ENCODE data around the gene RSPH1.

RSPH1 gene

GRCh38 chr21:42465008-42465802, 30.8 kb downstream of the RSPH1 start:
- no peak for DNase-seq (ENCODE audit: low read depth)

DNA sequence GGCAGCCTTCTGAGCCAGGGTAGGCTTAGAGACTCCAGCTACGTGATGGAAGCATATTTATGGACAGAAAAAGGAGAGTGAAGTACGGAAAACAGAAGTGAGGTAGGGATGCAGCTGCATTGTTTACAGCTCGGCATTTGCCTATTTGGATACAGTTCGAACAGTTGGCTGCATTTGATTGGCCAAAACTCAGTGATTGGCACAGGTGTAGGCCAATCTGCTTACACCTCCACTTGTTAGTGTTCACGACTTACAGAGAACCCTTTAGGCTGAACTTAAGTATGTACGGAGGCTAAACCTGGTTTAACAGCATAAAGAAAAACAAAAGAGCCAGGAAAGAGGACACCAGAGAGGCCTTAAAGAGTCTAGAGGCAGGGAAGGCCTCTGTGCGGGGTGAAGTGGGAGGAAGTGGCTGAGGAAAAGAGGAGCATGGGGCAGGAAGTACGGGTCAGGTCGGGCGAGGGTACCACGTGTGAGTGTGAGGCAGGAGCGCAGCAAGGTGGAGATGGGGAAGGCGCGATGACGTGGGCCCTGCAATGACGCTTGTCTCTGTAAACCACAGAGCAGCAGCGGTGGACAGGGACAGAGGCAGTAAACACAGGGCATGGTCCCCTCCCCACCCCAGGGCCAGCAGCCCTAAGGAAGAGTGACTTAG, 32.0 kb downstream of the RSPH1 start:
- peak; percentile 21 for DNase-seq (ENCODE audit: low read depth)

DNA sequence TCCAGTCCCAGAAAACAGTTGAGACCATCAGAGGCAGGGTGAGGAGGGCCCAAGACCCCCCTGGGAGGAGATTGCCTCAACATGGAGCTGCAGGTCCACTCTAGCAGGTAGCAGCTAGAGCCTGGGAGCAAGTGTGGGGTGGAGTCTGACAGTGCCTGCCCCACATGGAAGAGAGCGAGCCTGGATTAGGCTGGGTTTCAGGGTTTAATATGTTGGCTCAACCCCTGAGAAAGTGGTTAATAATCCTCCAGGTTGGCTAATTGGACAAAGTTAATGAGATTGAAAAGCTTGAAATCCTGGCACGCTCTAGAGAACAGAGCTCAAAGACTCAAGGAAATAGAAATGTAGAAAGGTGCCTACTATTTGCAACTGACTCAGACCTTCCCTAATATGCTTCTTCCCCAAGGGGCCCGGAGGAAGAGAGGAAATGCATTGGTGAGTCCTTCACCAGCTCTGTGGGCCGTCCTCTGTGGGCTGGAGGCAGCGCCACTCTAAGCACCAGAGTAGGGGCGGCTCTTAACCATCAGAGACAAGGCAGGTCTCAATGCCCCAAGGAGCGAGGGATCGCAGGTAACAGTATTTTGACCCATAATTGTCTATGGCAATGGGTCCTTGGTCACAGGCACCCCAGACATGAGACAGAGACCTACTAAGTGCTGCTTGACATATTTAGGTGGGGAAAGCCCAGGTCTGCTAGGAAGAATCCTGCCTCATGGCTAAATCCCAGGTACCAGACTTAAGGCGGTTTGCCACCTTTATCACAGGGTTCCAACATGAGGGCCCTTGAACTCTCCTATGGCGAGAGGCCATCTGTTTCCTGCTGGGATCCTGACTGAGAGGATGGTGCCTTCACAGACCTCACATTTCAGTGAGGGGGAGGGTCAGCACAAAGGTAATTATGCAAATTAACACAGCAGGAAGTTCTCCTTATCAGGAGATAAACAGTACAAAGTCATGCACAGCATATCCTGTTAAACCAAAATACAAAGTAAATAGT, 33.8 kb downstream of the RSPH1 start:
- DNase-seq (ENCODE audit: low read depth) = no peak

DNA sequence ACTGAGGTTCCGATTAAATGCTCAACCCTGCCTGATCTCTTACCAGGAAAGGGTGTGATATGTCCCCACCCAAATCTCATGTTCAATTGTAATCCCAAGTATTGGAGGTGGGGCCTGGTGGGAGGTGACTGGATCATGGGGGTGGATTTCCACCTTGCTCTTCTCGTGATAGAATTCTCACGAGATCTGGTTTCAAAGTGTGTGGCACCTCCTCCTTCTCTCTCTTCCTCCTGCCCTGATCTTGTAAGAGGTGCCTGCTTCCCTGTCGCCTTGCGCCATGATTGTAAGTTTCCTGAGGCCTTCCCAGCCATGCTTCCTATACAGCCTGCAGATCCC, 34.9 kb downstream of the RSPH1 start:
- no peak for DNase-seq (ENCODE audit: low read depth)

DNA sequence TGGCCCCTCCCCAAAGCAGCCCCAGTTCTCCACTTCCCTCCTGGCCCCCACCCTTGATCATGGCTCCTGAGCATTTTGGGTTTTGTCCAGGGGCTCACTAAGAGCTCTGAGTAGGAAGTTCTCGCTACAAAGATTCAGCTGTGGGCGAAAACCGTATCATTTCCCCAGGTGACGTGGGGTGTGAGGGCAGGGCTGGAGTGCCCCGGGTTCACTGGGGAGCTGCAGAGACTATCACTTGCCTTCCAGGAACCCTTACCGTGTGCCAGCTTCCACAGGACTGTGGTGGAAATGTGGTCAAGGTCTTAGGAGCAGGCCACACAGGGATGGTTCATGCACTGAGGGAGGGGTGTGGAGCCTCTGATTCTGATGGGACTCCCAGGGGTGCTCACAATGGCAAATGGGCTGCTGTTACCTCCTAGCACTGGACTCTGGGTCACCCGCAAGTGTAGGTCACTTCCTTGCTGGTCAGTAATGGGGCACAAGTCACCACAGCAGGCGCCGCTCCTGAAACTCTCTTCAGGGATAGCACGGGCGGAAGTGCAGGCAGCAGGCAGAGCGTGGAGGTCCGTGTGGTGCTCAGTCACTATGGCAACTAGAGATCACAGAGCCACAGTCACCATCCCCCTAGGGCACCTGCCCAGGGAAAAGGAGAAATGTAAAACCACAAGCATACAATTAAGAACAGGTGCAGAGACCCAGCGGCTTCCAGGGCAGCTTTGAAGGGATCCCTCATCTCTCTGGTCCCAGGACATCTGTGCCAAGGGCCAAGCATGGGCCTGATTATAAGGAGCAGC, 35.4 kb downstream of the RSPH1 start:
- no peak for DNase-seq (ENCODE audit: low read depth)

DNA sequence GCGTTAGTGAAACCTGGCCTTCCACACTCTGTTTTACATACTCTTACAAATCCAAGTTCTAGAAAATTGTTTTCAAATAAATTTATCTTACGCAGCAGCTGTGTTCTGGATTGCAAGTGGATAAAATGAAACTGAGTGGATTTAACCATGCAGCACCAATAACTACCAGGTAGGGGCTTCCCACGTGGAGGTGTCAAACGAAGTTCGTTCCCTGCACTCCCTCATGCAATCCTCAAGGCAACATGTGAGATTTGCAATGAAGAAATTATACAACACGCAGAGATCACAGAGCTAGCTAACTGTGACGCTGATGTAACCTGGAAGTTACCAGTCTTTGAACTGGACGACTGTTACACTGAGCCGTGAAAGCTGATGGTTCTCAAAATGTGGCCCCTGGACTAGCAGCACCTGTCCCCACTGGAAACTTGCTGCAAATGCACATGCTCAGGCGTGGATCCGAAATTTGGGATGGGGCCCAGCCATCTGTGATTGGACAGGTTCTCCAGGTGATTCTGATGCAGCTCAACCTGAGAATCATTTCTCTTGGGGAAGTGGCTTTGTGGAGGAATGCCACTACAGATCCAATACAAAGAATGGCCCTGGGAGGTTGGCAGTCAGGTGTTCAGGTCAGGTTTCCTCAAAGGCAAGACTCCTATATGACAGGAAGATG, 36.3 kb downstream of the RSPH1 start:
- no peak for DNase-seq (ENCODE audit: low read depth)

DNA sequence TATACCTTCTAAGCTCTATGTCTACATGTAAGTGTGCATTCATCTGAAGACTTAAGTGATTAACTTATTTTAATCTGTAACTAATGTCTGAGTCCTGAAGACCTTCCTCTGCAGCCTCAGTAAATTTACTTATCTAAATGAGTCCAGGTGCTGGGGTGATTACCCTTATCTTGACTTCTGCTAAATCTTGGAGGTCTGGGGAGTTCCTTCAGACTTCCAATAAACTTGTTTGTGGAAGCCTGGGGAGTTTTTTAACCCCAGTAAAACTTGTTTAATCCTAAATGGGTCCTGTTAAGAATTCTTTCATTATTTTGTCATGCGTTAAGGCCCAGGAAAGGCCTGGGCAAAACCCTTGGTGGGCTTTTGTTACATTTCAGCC, 37.0 kb downstream of the RSPH1 start:
- no peak for DNase-seq (ENCODE audit: low read depth)

DNA sequence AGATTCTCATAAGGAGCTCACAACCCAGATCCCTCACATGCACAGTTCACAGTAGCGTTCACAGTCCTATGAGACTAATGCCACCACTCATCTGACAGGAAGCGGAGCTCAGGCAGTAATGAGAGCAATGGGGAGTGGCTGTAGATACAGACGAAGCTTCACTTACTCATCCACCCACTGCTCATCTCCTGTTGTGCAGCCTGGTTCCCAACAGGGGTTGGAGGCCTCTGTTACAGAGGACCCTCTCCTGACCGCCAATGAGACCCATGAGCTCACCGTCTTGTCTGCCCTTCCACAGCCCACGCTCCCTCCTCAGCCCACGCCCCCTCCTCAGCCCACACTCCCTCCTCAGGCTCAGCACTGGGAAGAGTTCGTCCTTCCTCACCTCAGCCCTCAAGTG, 39.6 kb downstream of the RSPH1 start:
- no peak for DNase-seq (ENCODE audit: low read depth)

DNA sequence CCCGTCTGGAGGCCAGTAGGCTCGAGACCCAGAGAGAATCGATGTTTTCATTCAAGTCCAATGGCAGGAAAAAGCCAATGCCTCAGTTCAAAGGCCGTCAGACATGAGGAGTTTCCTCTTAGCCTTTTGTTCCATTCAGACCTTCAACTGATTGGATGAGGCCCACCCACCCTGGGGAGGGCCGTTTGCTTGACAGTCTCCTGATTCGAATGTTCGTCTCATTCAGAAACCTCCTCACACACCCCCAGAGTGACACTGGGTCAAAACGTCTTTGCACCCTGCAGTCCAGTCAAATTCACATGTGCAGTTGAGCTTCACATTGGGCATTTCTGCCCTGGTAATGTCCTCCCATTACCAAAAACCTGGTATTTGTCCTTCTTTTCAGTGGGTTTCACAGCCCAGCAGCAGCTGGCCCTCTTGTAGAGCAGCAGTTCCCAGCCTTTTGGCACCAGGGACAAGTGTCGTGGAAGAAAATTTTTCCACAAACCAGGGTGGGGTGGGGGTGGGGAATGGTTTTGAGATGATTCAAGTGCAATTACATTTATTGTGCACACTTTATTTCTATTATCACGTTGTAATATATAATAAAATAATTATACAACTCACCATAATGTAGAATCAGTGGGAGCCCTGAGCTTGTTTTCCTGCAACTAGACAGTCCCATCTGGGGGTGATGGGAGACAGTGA, 40.1 kb downstream of the RSPH1 start:
- DNase-seq (ENCODE audit: low read depth) = no peak

DNA sequence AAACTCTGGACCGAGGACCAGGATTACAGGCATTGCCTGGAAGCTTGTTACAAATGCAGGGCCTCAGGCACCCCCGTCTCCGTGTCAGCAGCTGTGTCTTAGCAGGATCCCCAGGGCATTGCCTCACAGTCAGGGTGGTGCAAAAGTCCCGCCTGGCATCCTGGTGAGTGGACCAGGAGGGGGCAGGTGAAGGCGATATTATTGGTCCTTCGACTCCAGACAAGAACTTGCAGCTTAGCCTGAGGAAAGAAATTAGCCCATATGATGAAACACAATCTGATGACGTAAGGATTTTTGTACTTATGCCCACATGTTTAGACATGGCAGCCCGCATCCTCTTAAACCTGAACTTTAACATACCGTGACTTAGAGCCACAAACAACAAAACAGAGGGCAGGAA, 40.8 kb downstream of the RSPH1 start:
- no peak for DNase-seq (ENCODE audit: low read depth)

DNA sequence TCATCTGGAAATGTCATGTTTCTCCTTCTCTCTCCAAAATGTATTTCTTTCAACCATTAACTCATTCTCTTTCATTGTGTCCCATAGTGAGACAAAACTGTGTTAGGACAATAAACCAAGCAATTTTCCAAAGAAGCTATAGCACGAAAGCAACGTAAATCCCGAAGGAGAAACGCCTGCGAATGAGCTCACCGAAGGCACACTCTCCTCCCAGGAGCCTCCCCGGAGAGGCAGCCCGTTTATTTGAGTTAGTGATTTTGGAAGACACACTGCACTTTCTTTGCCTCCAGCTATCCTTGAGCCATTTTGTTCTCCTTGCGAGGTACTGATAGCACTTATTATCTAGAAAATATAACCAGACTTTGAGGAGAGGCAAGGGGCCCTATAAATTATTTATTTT, 41.2 kb downstream of the RSPH1 start:
- no peak for DNase-seq (ENCODE audit: low read depth)

- no peak for DNase-seq (ENCODE audit: low read depth)
Measured at GRCh38 chr21:42453986-42454570, 41.9 kb downstream of the RSPH1 start.

GRCh38 chr21:42453224-42453985, 42.6 kb downstream of the RSPH1 start:
- no peak for DNase-seq (ENCODE audit: low read depth)

GRCh38 chr21:42452401-42453223, 43.4 kb downstream of the RSPH1 start:
- DNase-seq (ENCODE audit: low read depth) = no peak

GRCh38 chr21:42451941-42452340, 44.1 kb downstream of the RSPH1 start:
- DNase-seq (ENCODE audit: low read depth) = no peak

DNA sequence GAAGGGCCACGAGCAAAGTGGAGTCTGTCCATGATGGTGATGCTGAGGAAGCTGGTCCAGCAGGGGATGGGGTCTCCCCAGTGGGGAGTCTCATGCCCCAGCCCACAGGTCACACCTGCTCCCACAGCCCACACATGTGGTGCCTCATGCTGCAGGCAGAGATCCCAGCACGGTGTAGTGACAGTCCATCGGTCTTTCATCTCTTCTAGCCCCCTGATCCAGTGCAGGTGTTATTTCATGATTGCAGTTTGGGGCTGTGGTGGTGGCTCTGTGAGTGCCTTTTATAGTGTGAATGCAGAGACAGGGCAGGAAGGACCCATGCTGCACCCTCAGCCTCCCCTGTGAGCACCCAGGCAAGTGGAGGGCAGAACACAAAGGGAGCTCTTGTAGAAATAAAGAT, 47.3 kb downstream of the RSPH1 start:
- no peak for DNase-seq (ENCODE audit: low read depth)

DNA sequence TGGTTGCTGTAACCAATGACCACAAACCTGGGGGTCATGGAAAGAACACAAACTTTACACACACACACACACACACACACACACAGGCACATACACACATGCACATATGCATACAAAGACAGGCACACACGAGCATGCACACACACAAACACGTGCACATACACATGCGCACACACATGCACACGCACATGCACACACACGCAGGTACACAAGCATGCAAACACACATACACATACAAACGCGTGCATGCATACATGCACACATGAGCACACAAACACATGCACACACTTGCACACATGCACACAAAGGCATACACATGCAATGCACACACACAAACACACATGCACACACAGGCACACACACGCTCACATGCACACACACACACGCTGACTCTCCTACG, 48.3 kb downstream of the RSPH1 start:
- no peak for DNase-seq (ENCODE audit: low read depth)

DNA sequence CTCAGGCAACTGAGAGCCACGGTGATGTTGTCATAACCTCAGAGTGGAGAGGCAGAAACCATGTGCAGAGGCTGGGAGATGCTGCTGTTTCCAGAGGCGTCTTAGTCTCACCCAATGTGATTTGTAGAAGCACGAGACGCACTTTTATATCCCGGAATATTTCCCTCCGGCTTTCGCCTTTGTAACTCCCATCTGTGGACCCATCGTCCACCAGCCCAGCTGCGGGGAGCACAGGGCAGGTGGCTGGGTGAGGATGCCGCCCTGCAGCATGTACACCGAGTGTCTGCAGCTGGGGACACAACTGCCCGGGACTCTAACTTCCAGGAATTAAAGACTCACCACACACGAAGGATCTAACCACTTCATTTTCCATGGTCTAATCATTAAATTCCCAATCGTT, 48.8 kb downstream of the RSPH1 start:
- no peak for DNase-seq (ENCODE audit: low read depth)

GRCh38 chr21:42446531-42446930, 49.5 kb downstream of the RSPH1 start:
- DNase-seq (ENCODE audit: low read depth) = no peak
